HepG2 (cell line): ENCODE measurements around the gene DUSP12. TPM values are rescaled to one million over a fixed set of nuclear protein-coding genes. Genes with fewer than 3 reads are reported as not detected.

Experiments
- DRAP1 ChIP-seq: IDR thresholded peaks from 2 replicates; pipeline ENCODE4 v1.6.1; 2016; ENCODE audit warnings: missing genetic modification reagents, missing compliant biosample characterization
- HMG20A ChIP-seq: IDR thresholded peaks from 2 replicates; pipeline ENCODE4 v1.6.1; 2016; ENCODE audit warnings: borderline replicate concordance
- HNF4A ChIP-seq: sonication (generic); formaldehyde crosslinking; IDR thresholded peaks from 2 replicates; pipeline ENCODE4 v1.4.0; 2020; ENCODE audit warnings: missing genetic modification reagents
- JUNB ChIP-seq: sonication (generic); formaldehyde crosslinking; IDR thresholded peaks from 2 replicates; pipeline ENCODE4 v1.8.0; 2022; ENCODE audit warnings: missing genetic modification reagents, mild to moderate bottlenecking, borderline replicate concordance
- PITX1 ChIP-seq: sonication (generic); formaldehyde crosslinking; IDR thresholded peaks from 2 replicates; pipeline ENCODE4 v1.5.1; 2020; ENCODE audit warnings: mild to moderate bottlenecking, missing genetic modification reagents
- RCOR2 ChIP-seq: IDR thresholded peaks from 2 replicates; pipeline ENCODE4 v1.6.1; 2016; ENCODE audit warnings: missing biosample characterization, missing genetic modification reagents
- SAP130 ChIP-seq: IDR thresholded peaks from 2 replicates; pipeline ENCODE4 v1.6.1; 2016; ENCODE audit warnings: low read depth
- YY1 ChIP-seq: IDR thresholded peaks from 2 replicates; pipeline ENCODE4 v1.6.1; 2011; ENCODE audit warnings: low read length, low read depth, moderate library complexity, mild to moderate bottlenecking; ENCODE audit not compliant: insufficient read depth, insufficient replicate concordance
- ZBTB20 ChIP-seq: sonication (generic); formaldehyde crosslinking; IDR thresholded peaks from 2 replicates; pipeline ENCODE4 v1.8.1; 2023; ENCODE audit warnings: missing genetic modification reagents, low read depth, mild to moderate bottlenecking, borderline replicate concordance
- ZNF160 ChIP-seq: sonication (generic); formaldehyde crosslinking; IDR thresholded peaks from 2 replicates; pipeline ENCODE4 v1.8.0; 2022; ENCODE audit warnings: mild to moderate bottlenecking, inconsistent platforms, missing genetic modification reagents
- ZNF280B ChIP-seq: sonication (generic); formaldehyde crosslinking; IDR thresholded peaks from 2 replicates; pipeline ENCODE4 v1.5.0; 2020; ENCODE audit warnings: missing genetic modification reagents, mild to moderate bottlenecking, borderline replicate concordance
- ZNF441 ChIP-seq: sonication (generic); formaldehyde crosslinking; IDR thresholded peaks from 2 replicates; pipeline ENCODE4 v1.7.0; 2021; ENCODE audit warnings: missing genetic modification reagents, borderline replicate concordance
- ZNF562 ChIP-seq: sonication (generic); formaldehyde crosslinking; IDR thresholded peaks from 2 replicates; pipeline ENCODE4 v1.8.0; 2022; ENCODE audit warnings: missing genetic modification reagents, borderline replicate concordance
- ZNF605 ChIP-seq: sonication (generic); formaldehyde crosslinking; IDR thresholded peaks from 2 replicates; pipeline ENCODE4 v1.8.0; 2022; ENCODE audit warnings: mild to moderate bottlenecking, missing genetic modification reagents
- ZNF772 ChIP-seq: sonication (generic); formaldehyde crosslinking; IDR thresholded peaks from 2 replicates; pipeline ENCODE4 v1.5.0; 2020; ENCODE audit warnings: mild to moderate bottlenecking, missing genetic modification reagents
- polyA plus RNA-seq, 8 experiments: library from polyadenylated mRNA; depleted of rRNA in 3 of 8; stranded (reverse) in 7 of 8; unstranded in 1 of 8; fragments of >200 nt; fragmentation: Illumina TruSeq in 4 of 8; extraction: Trizol in 4 of 8; gene quantifications; 2 replicates each; pipeline versions ENCODE4 v1.2.1 to v1.2.3, GENCODE V29; 2011 to 2016; ENCODE audit warnings: low read depth in 4 of 8, missing spikeins in 1 of 8, mixed read lengths in 1 of 8; ENCODE audit not compliant: insufficient read depth in 1 of 8
- total RNA-seq, 5 experiments: library from RNA; depleted of rRNA; stranded (reverse); fragments of >200 nt; fragmentation: Illumina TruSeq; extraction: Trizol; gene quantifications; 2 replicates each; pipeline ENCODE4 v1.2.3, GENCODE V29; 2016; ENCODE audit warnings: low read depth in 1 of 5
- TF ChIP-seq, protein P1 (sequence below): sonication (generic); formaldehyde crosslinking; IDR thresholded peaks from 2 replicates; pipeline ENCODE4 v1.4.0; 2020; ENCODE audit warnings: mild to moderate bottlenecking, missing genetic modification reagents
- TF ChIP-seq, protein P2 (sequence below): fragments of 450-650 bp; IDR thresholded peaks from 2 replicates; pipeline ENCODE4 v1.6.1; 2016

Gene DUSP12
- total and polyA plus RNA-seq, 2 of the 13 experiments (the other 11 are each of a cell fraction or from before 2014, with no cell fraction given) = 36.7 to 37.1 TPM

- TF ChIP-seq DRAP1 (peak; percentile 49; the same call in 1 of the 2 replicates), ZNF160 (CRISPR knock-in tag) (0 out of 2 replicates have a peak, but pooled peaks have one; percentile 43), ZNF772 (0 out of 2 replicates have a peak, but pooled peaks have one; percentile 38), YY1 (peak; percentile 15), ZNF562 (CRISPR knock-in tag) (no peak), JUNB (CRISPR knock-in tag) (no peak), SAP130 (peak; percentile 83), ZNF280B (CRISPR knock-in tag) (no peak), ZBTB20 (CRISPR knock-in tag) (peak; percentile 39; the same call in 1 of the 2 replicates), ZNF605 (CRISPR knock-in tag) (no peak), HNF4A (peak; percentile 56), RCOR2 (CRISPR knock-in tag) (peak; percentile 88), ZNF441 (CRISPR knock-in tag) (peak; percentile 98), PITX1 (CRISPR knock-in tag) (peak; percentile 99), HMG20A (peak; percentile 49; the same call in 1 of the 2 replicates)
- TF ChIP-seq, protein P1, sequence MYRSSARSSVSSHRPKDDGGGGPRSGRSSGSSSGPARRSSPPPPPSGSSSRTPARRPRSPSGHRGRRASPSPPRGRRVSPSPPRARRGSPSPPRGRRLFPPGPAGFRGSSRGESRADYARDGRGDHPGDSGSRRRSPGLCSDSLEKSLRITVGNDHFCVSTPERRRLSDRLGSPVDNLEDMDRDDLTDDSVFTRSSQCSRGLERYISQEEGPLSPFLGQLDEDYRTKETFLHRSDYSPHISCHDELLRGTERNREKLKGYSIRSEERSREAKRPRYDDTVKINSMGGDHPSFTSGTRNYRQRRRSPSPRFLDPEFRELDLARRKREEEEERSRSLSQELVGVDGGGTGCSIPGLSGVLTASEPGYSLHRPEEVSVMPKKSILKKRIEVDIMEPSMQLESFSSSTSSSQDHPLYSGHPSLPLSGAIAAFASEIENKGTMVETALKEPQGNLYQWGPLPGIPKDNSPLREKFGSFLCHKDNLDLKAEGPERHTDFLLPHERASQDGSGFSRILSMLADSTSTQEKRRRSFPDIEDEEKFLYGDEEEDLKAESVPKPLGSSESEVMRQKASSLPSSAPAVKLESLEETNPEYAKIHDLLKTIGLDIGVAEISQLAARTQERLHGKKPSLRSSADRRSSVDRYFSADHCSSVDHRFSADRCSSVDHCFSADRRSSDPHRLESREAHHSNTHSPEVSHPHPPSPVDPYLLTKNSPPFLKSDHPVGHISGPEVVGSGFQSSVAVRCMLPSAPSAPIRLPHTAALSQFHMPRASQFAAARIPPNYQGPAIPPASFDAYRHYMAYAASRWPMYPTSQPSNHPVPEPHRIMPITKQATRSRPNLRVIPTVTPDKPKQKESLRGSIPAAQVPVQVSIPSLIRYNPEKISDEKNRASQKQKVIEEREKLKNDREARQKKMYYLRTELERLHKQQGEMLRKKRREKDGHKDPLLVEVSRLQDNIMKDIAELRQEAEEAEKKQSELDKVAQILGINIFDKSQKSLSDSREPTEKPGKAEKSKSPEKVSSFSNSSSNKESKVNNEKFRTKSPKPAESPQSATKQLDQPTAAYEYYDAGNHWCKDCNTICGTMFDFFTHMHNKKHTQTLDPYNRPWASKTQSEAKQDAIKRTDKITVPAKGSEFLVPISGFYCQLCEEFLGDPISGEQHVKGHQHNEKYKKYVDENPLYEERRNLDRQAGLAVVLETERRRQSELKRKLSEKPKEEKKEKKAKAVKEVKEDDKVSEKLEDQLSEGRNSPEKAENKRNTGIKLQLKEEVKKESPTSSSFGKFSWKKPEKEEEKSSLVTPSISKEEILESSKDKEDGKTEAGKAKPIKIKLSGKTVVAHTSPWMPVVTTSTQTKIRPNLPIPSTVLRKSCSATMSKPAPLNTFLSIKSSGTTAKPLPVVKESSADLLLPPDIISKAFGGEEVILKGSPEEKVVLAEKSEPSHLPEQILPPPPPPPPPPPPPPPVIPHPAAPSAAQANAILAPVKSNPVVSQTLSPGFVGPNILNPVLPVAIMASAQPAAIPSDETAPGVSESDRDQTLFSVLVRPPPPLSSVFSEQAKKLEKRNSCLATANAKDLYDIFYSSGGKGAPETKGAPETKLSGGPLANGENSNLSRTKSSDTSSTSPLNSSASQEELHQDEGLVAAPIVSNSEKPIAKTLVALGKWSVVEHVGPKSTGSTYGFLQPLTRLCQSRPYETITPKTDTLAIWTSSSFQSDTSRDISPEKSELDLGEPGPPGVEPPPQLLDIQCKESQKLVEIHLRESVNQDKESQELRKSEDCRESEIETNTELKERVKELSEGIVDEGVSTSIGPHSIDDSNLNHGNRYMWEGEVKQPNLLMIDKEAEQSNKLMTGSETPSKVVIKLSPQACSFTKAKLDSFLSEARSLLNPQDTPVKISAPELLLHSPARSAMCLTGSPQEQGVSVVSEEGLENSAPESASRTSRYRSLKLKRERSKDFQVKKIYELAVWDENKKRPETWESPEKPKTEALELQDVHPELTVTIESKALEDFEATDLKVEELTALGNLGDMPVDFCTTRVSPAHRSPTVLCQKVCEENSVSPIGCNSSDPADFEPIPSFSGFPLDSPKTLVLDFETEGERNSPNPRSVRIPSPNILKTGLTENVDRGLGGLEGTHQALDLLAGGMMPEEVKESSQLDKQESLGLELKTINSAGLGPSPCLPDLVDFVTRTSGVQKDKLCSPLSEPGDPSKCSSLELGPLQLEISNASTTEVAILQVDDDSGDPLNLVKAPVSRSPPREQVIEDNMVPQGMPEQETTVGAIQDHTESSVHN (CRISPR knock-in tag) = 0 out of 2 replicates have a peak, but pooled peaks have one; percentile 43
- TF ChIP-seq, protein P2, sequence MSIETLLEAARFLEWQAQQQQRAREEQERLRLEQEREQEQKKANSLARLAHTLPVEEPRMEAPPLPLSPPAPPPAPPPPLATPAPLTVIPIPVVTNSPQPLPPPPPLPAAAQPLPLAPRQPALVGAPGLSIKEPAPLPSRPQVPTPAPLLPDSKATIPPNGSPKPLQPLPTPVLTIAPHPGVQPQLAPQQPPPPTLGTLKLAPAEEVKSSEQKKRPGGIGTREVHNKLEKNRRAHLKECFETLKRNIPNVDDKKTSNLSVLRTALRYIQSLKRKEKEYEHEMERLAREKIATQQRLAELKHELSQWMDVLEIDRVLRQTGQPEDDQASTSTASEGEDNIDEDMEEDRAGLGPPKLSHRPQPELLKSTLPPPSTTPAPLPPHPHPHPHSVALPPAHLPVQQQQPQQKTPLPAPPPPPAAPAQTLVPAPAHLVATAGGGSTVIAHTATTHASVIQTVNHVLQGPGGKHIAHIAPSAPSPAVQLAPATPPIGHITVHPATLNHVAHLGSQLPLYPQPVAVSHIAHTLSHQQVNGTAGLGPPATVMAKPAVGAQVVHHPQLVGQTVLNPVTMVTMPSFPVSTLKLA = no peak
Observed at GRCh38 chr1:161702250-161702649, 47.3 kb upstream of the DUSP12 start (continued).
